Left renal pelvis (tissue), 4 donors: Measurements from ENCODE around the gene RINT1. TPM values are rescaled to one million over a fixed set of nuclear protein-coding genes. Genes with fewer than 3 reads are reported as not detected.
A peak's percentile ranks its signal among the peaks of the same experiment; 100 is the strongest.

ENCODE experiments used
- DNase-seq, 4 donors: peaks; one replicate each; pipeline ENCODE4 v3.0.0-alpha.2; 2013; ENCODE audit warnings: low read depth in 4 of 4, low spot score in 3 of 4
- polyA plus RNA-seq, 4 donors: library from polyadenylated mRNA; unstranded; fragments of 120-200 nt; gene quantifications; one replicate each; pipeline ENCODE4 v1.2.1, GENCODE V29; 2013; ENCODE audit not compliant: insufficient read length in 4 of 4

The RINT1 gene
- polyA plus RNA-seq, 4 donors = 22.3 to 29.9 (median 24.7) TPM

- no peak for DNase-seq
Measured at GRCh38 chr7:105530546-105530945, 1.5 kb upstream of the RINT1 start.

GRCh38 chr7:105532709-105533460 lies 884 bp downstream of the RINT1 start:
- DNase-seq = no peak

GRCh38 chr7:105538339-105538738 lies 6.3 kb downstream of the RINT1 start:
- DNase-seq = no peak

GRCh38 chr7:105559926-105560325 lies 27.9 kb downstream of the RINT1 start:
- DNase-seq = no peak

GRCh38 chr7:105565190-105565589 lies 33.2 kb downstream of the RINT1 start:
- no peak for DNase-seq

- DNase-seq = no peak
Measured at GRCh38 chr7:105567024-105567423, 35.0 kb downstream of the RINT1 start.

GRCh38 chr7:105567821-105568220 lies 35.8 kb downstream of the RINT1 start:
- DNase-seq = no peak

- no peak for DNase-seq
Measured at GRCh38 chr7:105571891-105572290, 39.9 kb downstream of the RINT1 start.

- no peak for DNase-seq
Measured at GRCh38 chr7:105577251-105577650, 45.2 kb downstream of the RINT1 start.

GRCh38 chr7:105578496-105578895 lies 46.5 kb downstream of the RINT1 start:
- DNase-seq = no peak

- no peak for DNase-seq
Measured at GRCh38 chr7:105580022-105580740, 48.2 kb downstream of the RINT1 start.

GRCh38 chr7:105581066-105581811 lies 49.2 kb downstream of the RINT1 start, which contains the start of gene EFCAB10:
Gene EFCAB10, minus strand, starts transcription at chr7:105581493. Its CDS starts 30 bp downstream, at chr7:105581463.
- DNase-seq = peak; percentile 41 to 63 (median 58)

- no peak for DNase-seq
Measured at GRCh38 chr7:105583061-105583460, 51.1 kb downstream of the RINT1 start.

- no peak for DNase-seq
Measured at GRCh38 chr7:105584165-105584564, 52.2 kb downstream of the RINT1 start.

GRCh38 chr7:105585850-105586500 lies 54.0 kb downstream of the RINT1 start:
- DNase-seq = no peak

- no peak for DNase-seq
Measured at GRCh38 chr7:105587909-105588635, 56.1 kb downstream of the RINT1 start.

GRCh38 chr7:105589356-105590077 lies 57.5 kb downstream of the RINT1 start:
- peak; percentile 20 to 40 (median 35) for DNase-seq

- no peak for DNase-seq
Measured at GRCh38 chr7:105590793-105591192, 58.8 kb downstream of the RINT1 start.

GRCh38 chr7:105591522-105591921 lies 59.5 kb downstream of the RINT1 start:
- no peak for DNase-seq
